GM19397 (cell line): ENCODE results near the gene GXYLT2.

Source experiments
- ATAC-seq: cut with Tn5 transposase; IDR thresholded peaks from one replicate; pipeline ENCODE4 v1.9.1; 2021; ENCODE audit warnings: mild to moderate bottlenecking, moderate library complexity; ENCODE audit not compliant: unreplicated experiment

GXYLT2 gene

DNA sequence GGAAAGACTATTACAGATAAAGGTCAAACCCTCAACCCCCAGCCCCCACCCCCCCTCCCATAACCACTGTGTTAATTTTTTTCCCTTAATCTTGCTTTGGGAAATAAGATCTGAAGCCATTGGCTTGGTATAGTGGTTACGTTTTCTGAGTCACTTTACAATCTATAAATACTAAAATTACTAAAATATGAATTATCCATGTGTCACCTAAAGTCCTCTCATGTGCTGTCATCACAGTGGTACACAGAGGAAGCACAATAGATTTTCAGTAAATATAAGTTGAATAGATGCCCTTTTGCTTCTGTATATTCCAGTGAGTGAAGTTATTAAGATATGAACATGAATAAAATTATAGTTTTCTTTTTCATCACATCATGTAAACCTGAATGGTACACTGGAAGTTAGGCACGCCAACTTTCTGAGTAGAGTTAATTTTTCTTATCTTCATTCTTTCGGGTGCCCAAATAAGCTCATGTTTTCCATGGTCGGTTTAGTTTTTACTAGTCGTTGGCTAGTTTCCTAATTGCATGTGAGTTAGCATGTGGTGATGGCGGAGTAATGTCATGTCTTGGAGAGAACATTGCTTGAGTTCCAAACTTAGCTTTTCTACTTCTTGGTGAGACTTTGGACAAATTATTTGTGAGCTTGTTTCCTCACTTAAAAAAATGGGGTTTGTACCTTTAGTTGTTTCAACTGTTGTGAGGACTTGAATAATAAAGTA, 120.3 kb downstream of the GXYLT2 start:
- no peak for ATAC-seq

DNA sequence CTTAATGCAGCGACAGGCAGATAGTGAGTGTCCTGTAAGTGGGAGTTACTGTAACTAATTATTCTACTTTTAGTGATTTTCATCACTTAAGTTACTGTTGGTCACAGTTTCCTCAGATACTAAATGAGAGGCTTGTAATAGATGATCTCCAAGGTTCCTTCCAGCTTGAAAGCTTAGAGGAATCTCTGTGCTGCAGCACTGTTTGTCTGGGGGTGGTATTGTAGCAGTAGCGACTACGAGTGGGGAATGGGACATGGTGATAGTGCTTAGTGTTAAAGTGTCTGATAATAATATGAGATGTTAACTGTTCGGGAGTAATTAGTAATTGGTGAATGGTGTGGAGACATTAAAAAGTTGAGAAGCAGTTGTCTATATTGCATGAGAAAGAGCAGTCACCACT, 121.2 kb downstream of the GXYLT2 start:
- no peak for ATAC-seq

DNA sequence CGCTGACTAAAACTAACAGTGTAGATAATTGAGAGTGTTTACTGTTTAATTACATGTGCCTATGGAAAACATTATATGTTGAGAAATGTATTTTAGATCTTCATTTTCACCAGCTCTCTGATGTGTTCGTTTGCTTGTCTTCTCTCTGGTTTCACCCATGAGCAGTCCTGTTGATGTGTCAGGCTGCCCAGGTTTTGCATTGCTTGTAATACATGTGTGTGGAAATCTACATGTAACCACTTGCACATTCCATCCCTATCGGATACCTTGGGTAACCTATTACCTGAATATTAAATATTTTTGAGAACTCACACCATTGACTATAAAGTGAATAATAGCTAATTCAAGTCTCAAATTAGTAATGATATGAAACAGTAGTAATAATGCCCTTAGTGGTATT, 121.9 kb downstream of the GXYLT2 start:
- ATAC-seq, result no peak

DNA sequence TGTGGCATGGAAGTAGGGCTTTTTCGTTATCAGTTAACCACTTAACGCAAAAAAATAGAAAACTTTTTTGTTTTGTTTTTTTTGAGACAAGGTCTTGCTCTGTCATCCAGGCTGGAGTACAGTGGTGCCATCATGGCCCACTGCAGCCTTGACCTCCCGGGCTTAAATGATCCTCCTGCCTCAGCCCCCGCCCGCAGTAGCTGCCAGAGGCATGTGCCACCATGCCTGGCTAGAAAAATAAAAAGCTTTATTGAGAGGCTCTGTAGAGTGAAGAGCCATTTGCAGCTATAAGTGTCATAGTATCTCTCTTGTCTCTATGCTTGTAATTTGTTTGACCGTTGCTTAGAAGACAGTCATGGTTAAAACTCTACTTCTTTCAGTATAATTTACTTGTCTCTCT, 122.3 kb downstream of the GXYLT2 start:
- ATAC-seq, result no peak

DNA sequence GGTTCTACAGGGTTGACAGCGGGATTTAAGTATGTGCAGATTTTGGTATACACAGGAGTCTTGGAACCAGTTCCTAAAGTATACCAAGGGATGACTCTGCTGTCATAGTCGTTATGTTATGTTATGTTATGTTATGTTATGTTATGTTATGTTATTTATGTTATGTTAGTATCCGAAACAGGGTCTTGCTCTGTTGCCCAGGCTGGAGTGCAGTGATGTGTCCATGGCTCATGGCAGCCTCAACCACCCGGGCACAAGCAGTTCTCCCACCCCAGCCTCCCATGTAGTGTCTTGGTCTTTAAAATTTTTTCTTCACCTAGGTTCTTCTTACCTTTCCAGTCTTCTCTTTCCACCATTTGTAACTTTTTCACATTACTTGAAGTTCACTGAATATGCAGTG, 130.5 kb downstream of the GXYLT2 start:
- ATAC-seq, result no peak

DNA sequence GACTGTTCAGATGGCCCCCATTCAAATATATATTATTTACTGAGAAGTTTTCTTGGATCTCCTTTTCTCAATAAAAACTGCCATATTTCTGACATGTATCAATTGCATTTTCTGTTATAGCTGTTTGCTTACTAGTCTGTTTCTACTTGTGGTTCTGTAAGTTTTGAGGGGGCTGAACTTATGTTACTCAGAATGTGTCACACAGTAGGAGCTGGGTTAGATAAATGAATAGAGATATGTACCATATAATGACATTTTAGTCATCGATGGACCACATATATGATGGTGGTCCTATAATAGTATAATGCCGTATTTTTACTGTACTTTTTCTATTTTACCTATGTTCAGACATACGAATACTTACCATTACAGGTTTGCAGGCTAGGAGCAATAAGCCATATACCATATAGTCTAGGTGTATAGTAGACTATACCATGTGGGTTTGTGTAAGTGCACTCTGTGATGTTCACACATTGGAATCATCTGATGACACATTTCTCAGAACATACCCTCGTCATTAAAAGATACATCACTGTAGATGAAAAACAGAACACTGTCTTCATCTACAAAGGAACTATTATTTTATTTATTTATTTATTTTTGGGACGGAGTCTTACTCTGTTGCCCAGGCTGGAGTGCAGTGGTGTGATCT, 131.1 kb downstream of the GXYLT2 start:
- ATAC-seq, result no peak

DNA sequence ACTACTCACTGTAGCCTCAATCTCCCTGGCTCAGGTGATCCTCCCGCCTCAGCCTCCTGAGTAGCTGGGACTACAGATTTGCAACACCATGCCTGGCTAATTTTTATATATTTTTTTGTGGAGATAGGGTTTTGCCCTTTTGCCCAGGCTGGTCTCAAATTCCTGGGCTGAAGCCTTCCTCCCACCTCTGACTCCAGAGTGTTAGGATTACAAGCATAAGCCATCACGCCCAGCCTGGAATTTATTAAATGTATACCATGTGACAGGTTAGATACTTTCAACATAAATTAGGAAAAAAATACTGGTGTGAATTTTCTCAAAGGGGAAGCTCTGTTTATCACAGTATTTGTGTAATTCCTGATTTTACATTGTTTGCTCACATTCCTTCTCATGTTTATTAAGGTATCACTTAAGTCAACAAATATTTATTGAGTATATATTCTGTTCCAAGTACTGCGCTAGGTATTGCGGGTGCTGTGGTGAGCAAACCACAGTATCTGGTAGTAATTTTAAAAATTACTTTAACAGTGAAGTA, 133.5 kb downstream of the GXYLT2 start:
- no peak for ATAC-seq

DNA sequence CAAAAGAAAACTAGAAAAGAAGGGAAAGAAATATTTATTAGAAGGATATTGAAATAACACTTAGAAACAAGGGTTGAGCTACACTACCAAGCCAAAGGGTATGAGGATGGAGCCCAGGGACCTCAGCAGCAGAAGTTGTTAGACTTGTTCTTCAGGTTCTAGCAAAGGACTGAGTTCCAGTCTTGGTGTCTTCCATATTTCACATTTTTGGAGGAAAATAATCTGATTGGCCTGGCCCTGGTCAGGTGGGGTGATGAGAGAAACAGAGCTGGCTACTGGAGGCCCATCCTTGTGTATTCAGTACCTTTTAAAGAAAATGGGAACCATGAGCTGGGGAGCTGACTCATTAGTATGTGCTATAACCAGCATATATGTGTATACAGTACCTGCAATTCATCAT, 137.0 kb downstream of the GXYLT2 start:
- ATAC-seq, result no peak

DNA sequence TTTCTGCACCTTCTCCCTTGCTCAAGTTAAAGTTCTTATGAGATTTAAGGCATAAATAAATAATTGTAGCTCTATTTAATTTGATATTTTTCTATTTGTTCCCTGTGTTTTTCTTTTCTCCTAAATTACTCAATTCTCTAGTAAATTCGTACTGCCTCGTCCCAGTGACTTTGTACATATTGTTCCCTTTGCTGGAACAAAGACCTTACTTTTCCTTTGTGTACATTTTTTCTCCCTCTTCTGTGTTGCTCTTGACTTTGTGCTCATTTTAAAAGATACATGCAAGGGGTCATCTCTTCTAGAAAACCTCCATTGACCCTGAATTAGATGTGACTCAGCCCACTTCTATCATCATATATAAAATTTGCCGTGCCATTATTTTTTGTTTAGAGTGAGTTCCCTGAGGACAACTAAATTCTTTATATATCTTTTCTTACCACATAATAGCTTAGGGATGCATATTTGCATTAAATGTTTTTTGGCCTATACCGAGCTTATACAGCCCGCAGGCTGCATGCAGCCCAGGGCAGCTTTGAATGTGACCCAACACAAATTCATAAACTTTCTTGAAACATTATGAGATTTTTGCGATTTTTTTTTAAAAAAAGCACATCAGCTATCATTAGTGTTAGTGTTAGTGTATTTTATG, 138.4 kb downstream of the GXYLT2 start:
- ATAC-seq, result no peak
